GM19099 (cell line): ENCODE data around the gene MEGF6.

ENCODE experiments used
- POLR2A ChIP-seq: IDR thresholded peaks from 3 replicates; pipeline ENCODE4 v1.6.1; 2011; ENCODE audit warnings: low read depth; ENCODE audit not compliant: insufficient read length; ENCODE audit errors: extremely low read depth

The MEGF6 gene

DNA sequence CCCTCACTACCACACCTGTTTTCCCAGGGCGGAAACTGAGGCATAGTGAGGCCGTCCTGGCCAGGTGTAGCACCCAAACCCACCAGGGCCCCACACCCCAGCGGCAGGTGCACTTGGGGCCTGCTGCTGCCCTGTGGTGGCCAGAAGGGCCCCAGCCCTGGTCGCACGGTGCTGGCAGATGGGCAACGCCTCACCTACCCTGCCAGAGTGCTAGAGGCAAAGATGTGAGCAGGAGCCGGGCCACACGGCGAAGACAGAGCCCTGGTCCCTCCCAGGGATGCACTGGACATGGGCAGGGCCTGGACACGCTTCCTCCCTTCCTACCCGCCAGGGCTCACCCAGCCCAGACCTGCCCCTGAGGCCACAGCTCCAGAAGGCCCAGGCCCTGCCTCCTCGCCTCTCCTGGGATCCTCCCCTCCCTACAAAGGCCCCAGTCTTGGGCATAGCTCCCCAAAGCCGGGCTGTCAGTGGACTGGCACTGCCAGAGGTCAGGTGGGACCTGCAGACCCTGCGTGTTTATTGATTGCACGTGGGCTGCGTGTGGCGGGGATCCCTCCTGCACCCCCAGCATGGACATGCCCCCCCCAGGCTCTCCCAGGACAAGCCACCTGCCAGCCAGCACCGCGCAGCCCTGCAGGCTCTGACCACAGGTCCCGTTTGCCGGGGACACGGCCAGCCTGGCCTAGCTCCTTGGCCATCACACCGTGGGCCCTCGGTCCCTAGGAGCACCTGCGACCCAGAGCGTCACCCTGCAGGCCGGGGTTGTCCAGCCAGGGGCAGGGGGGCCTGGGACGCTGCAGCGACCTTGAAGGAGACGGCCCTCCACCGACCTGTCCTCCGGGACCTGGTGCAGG, 44.1 kb downstream of the MEGF6 start:
- no peak for TF ChIP-seq POLR2A

DNA sequence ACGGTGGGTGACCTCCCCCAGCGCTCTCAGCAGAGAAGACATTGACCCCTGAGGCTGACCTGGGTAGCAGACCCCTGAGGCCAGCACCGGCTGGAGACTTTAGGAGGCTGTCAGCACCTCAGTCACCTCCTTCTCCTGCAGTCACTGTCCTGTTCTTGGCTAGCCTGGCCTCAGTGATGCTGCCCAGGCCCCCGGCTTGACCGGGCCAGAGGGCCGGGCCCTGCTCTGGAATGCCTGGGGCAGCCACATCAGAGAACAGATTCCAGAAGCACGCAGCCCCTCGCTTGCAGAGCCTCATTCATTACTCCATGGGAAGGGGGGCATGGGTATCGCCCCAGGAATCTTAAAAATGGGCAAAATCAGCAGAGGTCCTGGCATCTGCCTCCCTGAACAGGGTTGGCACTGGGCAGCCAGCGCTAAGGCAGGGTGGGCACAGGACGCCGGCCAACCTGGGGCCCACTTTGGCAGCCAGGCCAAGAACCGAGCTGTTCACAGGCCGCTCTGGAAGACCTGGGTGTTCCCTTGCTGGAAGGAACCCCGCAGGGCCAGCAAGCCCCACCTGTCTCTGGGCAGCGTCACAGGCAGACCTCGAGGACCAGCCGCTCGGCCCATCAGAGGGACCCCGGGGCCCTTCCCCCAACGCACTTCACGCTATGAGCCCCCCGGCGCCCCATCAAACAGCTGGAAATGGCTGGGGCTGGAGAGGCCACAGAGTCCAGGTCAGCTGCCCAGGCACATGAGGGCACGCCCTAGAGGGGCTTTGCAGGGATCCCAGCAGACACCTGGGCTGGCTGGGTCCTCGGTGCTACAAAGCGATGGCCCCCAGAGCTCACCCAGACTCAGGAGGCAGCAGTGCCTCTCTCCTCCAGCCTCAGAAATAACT, 45.1 kb downstream of the MEGF6 start:
- no peak for TF ChIP-seq POLR2A

DNA sequence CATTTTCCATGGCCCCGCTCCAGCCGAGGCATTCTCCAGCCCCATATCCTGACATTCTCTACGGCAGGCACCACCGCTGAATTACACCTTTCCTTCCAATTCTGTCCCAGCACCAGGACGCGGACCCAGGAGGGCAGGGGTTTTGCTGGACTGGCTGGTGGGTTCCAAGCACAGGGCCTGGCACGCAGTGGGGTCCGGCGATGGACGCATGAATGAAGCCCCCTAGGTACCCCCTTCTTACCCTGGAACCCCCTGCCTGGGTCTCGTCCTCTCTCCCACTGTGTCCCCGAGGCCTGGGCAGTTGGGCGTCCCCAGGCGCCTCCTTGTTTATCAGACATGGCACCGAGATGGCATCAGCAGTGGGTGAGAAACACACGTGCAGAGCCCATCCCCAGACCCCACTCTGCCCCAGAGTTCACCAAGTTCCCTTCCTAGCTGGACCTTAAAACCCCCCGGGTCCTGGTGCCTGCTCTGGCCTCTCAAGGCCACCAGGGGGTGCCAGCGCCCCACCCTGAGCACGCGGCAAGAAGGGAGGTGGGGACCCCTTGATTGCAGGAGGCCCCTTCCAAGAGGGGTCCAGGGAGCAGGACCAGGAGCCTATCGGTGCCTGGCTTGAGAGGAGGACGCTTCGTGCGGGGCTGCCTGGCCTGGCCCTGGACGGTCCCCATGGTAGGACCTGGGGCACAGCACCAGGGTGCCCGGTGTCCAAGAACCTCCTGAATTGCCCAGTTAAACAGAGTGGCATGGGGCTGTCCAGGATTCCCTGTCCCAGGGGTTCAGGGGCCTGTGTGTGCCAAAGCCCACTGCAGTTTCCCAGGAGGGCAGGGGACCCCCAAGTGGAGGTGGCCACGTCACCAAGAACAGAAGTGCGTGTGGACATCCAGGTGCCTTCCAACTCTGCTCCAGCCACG, 46.1 kb downstream of the MEGF6 start:
- TF ChIP-seq POLR2A, result no peak

DNA sequence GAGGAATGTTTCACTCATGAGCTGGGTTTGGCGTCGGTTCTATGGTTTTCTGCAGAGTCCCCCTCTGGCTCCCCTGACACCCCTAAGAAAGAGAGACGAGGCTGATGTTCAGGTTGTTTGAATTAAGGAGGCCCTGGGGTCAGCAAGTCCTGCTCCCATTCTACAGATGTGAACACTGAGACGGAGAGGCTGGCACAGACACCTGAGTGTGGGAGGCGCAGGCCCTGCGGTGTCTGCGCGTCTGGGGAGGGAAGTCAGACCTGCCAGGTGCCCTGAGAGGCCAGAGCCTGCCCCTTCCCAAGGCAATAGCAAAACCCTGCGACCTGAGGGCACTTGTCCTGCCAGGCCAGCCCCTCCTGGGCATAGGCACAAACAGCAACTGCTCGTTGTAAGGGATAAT, 47.7 kb downstream of the MEGF6 start:
- no peak for TF ChIP-seq POLR2A

DNA sequence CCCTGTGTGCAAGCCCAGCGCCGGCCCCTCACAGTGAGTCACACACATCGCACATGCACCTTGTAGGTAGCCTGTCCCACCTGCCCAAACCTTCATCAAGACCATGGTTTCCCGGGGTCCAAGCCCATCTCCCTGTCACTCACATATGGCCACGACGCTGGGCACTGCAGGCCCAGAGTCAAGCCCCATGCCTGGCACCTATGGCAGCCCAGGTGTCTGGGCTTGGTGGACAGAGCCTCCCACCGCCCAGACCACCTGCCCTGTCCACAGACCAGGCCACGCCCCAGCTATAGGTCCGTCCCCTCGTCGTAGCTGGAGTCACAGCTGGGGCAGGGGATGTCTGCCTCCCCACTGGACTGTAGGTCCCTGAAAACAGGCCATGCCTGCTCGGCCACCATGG, 48.2 kb downstream of the MEGF6 start:
- TF ChIP-seq POLR2A, result no peak

DNA sequence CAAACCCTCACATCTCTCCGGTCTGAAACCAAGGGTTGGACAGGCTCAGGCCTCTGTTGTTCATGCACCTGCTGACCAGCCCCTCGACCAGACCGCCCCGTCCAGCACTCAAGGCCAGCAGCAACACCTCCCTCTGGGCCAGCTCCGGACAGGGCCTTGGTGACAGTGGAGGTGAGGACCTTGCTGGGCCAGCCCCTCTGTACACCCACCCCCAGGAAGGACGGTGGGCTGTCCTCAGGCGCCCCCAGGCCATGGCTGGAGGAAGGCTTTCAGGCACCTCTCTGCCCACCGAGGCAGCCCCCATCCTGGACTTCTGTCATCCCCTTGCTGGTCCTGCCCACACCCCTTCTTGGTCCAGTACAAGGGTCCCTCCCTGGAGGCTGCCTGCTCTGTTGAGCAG, 48.6 kb downstream of the MEGF6 start:
- TF ChIP-seq POLR2A, result no peak

DNA sequence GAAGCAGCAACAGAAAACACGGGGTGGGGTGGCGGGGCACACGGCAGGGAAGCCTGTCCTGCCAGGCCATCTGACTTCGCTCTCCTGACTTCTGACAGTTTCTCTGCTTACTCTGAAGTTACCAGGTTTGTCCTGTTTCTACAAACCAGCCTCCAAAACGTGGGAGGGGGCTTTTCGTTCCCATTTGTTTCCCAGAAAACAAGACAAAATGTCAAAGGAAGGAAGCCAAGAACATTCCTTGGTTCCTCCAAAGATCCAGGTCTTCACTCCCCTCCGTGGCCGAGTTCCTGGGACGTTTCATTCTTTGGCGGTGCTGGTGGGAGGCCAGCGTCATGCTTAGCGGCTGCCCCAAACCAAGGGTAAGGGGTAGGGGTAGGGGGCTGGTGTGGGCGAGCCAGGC, 49.6 kb downstream of the MEGF6 start:
- no peak for TF ChIP-seq POLR2A

DNA sequence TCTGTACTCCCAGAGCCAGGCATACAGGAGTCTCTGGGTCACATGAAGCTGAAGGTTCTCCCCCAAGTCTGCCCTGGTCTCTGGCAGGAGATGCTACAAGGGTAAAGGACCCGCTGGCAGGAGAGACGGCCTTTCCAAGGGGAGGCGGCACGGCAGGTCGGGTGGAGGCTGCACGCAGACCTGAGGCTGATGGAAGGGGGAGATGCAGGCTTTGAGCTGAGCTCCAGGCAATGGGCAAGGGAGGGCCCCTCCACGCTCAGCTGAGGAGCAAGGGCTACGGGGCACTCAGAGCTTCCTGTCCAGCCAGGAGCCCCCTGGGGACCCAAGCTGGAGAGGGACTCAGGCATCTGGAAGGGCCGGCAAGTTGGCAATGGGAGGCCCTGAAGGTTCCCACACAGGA, 50.3 kb downstream of the MEGF6 start:
- TF ChIP-seq POLR2A, result no peak

DNA sequence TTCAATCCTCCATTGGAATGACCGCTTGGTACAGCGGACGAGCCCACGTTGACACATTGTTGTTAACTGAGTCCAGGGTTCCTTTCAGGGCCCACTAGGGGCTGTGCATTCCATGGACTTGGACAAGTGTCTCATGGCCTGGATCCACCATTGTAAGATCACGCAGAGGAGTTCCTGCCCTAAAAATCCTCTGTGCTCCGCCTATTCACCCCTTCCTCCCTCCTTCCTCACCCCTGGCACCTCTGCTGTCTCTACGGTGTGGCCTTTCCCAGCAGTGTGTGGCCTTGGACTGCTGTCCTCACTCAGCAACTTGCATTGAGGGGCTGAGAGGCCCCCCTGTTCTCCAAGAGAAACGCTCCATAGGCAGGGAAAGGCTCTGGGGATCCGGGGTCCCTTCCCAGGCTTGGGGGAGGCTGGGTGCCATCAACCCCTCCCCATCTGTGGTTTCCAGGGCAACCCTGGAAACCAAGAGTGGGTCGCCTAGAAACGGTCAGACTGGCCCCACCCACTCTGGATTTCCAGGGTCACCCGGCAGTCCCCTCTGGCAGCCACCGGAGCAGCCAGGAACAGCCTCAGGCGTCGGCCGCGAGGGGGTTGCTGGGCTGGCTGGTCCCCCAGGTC, 50.9 kb downstream of the MEGF6 start:
- no peak for TF ChIP-seq POLR2A

DNA sequence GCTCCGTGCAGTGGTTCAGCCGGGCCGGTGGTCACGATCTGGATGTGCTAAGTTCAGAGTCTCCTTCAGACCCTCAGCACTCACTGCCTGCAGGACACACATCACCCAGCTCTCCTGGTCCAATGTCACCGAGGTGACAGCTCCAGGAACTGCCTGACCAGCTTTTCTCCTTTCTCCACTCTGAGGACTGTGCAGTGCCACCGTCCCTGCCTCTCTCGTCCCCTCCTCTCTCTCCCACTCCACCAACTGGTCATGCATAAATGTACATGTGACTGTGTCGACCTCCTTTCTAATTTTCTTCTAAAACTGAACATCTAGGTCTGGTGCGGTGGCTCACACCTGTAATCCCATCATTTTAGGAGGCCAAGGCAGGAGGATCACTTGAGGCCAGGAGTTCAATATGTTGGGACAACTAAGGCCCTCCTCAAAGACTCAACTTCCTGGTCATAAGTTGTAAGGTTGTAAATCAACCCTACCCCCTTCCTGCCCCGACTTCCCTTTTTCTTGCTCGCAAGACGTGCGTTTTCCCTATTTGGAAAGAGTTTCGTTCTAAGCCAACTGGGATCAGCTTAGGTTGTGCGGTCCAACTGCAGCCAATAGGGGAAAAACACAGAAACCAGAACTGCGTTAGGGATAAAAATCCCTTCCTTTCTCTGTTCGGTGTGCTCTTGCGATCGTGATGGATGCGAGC, 53.1 kb downstream of the MEGF6 start:
- no peak for TF ChIP-seq POLR2A

DNA sequence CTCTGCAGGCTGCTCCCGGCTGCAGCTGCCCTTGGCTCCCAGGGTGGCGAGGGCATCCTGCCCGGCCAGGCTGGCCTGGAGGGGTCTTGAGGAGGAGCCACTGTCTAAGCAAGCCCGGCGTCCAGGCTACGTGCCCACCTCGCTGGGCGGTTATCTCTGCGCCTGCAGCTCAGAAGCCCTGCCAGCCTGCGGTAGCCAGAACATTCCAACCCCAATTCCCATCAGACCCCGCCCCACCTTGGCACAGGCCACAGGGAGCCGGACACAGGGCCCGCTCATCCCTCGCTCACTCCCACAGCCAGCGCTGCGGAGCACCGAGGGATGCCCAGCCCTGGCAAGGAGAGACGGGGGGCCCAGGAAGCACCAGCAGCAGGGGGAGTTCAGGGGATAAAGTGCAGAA, 53.9 kb downstream of the MEGF6 start:
- no peak for TF ChIP-seq POLR2A

DNA sequence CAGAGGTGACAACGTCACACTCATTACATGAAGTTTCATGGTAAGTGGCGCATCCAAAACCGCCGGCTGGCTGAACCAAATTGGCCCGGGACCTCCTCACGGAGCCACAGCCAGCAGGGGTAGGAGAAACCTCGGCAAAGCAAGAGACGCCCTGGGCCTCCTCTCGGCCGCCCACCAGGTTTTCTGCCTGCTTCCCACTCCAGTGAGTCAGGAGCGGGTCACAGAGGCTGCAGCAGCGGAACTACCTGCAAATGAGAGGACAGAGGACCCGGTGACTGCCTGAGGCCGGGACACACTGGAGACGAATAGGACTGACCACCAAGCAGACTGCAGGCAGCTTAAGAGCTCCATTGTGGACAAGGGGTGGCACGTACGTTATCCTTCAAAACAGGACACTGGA, 55.0 kb downstream of the MEGF6 start:
- TF ChIP-seq POLR2A, result no peak

DNA sequence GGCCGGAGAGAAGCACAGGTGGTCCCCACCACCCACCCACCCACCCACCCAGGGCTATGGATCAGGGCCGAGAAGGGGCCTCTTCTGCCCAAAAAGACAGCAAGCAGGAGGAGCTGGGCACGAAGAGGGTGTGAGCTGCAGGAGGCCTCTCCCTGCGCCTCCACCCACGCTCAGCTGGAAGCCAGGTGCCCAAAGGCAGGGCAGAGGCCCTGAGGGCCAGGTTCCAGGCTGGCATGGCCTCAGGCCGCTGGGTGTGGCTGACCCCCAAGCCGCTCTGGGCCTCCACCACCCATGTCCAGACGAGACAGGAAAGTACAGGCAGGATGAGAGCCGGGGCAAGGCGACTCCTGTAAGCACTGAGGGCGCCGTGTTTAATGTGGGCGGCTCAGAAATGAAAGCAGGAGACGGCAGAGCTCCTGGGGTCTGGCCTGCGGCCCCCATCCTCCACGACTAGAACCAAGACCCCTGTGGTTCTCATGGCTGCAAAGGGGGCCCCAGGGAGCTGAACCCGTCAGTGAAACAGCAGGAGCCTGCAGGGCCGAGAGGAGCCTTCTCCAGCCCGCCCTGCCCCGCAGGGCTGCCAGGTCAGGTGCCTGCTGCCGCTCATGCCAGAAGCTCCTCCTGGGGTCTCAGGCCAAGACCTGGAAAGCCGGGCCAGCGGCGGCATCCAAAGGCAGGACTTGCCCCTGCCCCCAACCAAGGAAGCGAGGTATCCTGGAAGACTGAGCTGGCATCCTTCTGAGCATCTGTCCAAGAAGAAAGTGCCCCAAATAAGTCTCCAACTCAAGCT, 56.0 kb downstream of the MEGF6 start:
- no peak for TF ChIP-seq POLR2A

DNA sequence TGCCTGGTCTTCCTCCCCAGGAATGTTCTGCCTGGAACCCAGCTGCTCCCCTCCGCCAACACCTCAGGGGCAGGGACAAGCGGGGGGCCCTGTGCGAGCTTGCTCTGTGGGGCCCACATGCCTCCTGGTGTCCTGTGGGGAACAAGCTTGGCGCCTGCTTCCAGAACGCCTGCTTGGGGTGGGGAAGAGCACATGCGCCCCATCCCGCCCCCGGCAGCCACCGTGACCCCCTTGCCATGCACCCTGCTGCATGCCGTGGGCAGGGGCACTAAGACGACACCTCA, 57.4 kb downstream of the MEGF6 start:
- TF ChIP-seq POLR2A, result no peak
